ACHN (cell line): ENCODE measurements around the gene SNRNP35.
"Not testable (repeated sequence)": the region's sequence is repeated elsewhere in the genome, so short reads cannot be mapped to it uniquely, and the experiment has no call there.

Experiments
- DNase-seq: peaks from one replicate; pipeline ENCODE4 v3.0.0-alpha.2; 2015
- in situ Hi-C: cut with HindIII; loops from 2 replicates; pipeline ENCODE4 v1.10.0; 2017; ENCODE audit warnings: low sequenced_read_pairs, low pct_ligation_motif_present, low pct_unique_long_range_greater_than_20kb

SNRNP35 gene

DNA sequence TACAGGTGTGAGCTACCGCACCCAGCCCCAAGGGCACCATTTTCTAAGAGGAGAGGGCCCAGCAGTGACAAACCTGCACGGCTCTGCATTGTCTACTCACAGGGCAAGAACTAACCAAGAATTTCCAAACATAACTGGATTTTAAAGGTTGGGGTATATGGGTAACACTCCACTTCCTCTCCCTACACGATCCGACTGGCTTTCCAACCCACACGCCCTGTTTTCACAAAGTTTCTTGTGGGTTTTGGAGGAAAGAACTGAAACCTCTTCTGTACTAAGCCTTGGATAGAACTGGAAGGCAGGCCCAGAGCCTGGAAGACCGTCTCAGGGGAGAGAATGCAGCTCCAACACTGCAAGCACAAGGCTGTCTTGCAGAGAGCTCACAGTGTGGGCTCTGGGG lies 24.9 kb downstream of the SNRNP35 start:
- in situ Hi-C loops: no loop called here
- DNase-seq: no peak

DNA sequence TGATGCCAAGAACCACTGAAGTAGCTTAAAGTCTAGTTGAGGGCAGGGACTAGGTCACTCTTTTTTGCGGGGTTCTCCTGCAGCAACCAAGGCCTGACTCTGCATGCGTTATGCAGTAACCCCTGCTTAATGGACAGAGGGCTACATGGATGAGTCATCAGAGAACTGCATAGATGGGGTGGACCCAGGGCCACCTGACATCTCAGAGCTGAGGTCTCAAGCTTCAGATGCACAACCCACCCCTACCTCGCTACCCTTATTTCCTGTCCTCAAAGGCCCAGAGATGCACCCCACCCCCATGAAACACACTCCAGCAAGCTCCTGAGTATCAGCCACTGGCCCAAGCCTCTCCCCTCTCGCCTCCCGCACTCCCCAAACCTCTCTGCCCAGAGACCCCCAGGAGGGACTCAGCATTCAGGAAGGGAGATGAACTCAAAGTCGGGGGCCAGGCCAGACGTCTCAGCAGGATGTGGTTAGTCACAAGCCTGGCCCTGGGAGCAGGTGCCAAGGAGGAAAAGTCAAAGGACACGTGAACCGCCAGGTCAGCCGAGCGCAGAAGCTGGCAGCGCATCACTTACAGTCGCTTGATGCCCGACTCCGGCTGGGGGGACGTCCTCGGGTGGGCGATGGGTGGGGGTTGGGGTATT lies 25.8 kb downstream of the SNRNP35 start:
- in situ Hi-C loops: no loop called here
- DNase-seq: no peak

DNA sequence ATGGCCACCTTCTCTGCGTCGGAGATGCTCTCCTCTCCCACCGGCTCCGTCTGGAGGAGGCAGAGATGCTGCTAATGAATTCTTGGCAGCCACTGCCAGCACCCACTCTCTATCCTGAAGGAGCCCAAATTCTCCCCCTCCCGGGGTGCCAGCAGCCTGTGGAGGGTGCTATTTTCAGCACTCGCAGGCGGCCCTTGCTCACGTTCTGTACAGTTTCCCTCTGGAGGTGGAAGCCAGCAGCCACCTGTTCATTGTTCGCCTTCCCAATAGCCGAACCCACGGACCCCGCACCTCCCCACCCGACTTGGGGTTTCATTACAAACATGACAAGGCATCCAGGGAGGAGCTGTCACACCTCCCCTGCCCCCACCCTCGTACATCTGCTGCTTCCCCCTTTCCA lies 27.8 kb downstream of the SNRNP35 start:
- in situ Hi-C loops: no loop called here
- DNase-seq: no peak

DNA sequence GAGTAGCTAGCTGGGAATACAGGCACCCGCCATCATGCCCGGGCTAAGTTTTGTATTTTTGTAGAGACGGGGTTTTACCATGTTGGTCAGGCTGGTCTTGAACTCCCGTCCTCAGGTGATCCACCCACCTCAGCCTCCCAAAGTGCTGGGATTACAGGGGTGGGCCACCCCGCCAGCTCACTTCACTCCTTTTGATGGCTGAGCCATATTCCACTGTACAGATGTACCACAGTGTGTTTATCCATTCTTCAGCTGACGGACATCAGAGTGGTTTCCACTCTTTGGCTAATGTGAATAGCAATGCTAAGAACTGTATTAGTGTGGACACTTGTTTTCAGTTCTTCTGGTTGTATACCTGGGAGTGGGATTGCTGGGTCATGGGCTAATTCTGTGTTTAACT lies 29.5 kb downstream of the SNRNP35 start:
- in situ Hi-C loops: no loop called here
- DNase-seq: no peak

DNA sequence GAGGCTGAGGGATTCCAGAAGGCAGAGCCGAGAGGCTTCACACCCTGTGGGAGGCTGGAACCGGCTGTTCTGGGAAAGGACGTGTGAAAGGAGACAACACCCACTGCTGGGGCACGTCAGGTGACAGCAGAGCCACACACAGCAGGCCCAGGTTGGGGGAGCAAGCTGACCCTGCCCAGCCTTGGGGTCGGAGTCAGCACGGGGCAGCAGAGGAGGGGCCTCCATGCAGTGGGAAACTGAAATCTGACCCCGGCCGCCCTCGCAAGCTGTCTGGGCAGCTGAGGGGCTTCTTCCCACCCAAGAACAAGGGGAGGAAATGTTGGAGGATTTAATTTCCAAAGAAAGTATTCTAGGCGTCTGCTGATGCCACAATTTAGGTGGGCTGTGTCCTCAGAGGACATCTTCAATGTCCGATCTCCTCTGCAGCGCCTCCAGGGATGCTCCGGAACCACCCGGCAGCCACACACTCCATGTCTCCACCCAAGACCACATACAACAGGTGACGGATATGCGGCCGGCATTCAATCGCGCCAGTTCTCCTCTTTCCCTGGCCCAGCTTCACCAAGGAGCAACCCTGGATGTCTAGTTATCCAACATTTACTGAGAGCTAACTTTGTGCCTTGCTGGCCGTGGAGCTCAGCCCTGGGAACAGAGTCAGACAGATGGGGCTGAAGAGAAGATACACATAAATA lies 30.7 kb downstream of the SNRNP35 start:
- in situ Hi-C loops: no loop called here
- no peak for DNase-seq

DNA sequence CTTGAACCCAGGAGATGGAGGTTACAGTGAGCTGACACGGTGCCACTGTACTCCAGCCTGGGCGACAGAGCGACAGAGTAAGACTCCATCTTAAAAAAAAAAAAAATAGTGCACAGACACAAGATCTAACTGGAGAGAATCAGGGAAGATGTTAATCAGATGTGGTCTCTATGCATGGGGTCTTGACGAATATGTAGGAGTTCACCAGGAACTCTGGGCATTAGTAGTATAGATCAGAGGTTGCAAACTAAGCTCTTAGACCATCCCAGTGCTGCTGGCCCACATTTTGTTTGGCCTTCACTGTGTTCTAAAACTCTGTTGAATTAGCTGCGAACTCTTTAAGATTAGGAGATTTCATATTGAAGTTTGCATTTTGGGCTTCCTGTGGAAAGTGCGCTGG lies 31.6 kb downstream of the SNRNP35 start:
- in situ Hi-C loops: no loop called here
- DNase-seq: no peak

DNA sequence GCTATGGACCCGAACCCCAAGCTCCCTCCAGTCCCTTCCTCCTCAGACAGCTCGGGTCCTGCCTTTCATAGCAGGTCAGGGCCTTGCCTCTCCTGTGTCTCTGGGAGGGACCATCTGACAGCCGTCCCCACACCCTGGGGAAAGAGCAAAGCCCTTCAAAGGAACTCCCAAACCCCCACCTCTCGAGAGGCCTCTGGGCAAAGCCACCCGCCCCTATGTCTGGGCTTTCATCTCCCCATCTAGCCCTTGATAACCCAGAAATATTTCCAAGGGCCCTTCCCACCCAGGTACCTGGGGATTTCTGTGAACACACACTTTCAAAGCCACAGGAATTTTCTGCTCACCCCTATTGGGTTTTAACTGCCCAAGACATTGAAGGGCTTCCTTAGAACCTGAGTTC lies 32.1 kb downstream of the SNRNP35 start:
- in situ Hi-C loops: no loop called here
- no peak for DNase-seq

DNA sequence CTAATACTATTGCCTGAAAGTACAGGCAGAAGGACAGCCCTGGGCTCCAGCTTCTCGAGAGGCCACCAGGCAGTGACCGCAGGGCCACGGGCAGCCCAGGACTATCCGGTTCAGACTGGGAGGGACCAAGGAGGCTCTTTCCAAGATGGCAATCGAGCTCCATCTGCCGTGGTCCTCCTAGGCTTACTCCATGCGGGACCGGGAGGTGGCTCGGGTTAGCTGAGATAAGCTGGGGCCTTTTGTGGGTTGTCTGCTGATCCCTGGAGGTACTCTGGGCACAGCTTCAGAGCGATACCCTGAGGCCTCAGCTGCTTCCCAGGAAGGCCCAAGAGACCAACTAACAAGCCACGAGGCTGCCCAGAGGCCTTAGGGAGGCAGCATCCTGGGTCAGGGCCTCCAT lies 33.1 kb downstream of the SNRNP35 start:
- no peak for DNase-seq
- in situ Hi-C loops: no loop called here

DNA sequence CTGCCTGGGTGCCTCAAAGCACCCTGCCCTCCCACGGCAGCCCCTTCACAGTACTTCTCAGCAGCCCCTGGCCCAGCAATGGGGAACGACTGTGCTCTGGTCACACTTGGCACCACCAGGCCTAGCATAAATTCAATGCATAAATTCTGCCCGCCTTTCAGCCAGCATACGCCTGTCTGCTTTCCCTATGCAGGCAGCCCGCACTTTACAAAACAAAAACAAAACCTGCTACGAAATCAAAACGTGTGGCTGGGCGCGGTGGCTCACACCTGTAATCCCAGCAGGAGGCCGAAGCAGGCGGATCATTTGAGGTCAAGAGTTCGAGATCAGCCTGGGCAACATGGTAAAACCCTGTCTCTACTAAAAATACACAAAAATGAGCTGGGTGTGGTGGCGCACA lies 33.5 kb downstream of the SNRNP35 start:
- no peak for DNase-seq
- in situ Hi-C loops: no loop called here

DNA sequence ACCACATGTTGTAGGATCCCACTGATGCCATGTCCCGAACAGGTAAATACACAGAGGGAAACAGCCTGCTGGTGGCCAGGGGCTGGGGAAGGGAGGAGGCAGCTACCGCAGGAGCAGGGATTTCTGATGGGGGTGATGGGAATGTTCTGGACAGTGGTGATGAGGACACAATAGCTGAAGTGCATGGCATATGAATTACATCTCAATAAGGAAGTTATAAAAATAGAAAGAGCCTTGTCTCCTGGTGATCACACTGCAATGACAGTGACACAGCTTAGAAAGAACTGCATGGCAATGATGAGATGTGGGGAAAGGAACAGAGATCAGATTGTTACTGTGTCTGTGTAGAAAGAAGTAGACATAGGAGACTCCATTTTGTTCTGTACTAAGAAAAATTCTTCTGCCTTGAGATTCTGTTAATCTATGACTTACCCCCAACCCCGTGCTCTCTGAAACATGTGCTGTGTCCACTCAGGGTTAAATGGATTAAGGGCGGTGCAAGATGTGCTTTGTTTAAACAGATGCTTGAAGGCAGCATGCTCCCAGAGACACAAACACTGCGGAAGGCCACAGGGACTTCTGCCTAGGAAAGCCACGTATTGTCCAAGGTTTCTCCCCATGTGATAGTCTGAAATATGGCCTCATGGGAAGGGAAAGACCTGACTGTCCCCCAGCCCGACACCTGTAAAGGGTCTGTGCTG lies 34.5 kb downstream of the SNRNP35 start:
- in situ Hi-C loops, DNase-seq: not testable (repeated sequence)

DNA sequence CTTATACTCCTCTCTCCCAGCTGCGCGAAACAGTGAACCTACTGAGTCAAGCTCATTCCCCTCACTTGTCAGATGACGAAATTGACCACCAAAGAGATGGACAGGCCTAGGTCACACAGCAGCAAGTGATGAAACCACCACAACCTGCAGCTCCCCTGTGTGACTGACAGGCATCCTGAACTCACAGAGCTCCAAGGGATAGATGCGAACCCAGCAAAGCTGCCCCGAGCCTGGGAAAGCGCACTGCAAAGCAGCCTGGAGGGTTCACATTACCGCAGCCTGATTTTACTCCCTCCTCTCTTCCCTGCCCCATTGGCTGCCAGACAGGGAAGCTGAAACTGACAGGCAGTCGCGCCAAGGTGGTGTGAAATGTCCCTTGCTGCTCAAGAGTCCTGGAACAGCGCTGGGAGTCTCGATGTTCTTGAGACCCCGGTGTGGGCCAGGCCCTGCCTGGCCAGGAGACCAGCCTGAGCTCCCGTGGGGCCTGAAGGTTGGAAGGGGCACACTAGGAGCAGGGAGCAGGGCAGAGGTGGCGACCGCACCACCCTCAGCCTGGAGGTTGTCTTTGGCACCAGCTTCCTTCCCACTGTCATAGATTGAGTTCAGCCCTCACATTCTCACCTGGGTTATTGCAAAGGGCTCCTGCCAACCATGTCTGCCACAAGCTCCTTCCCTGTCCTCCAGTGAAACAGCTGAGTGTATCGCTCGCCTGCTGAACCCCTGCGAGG lies 36.3 kb downstream of the SNRNP35 start:
- no peak for DNase-seq
- in situ Hi-C loops: no loop called here

DNA sequence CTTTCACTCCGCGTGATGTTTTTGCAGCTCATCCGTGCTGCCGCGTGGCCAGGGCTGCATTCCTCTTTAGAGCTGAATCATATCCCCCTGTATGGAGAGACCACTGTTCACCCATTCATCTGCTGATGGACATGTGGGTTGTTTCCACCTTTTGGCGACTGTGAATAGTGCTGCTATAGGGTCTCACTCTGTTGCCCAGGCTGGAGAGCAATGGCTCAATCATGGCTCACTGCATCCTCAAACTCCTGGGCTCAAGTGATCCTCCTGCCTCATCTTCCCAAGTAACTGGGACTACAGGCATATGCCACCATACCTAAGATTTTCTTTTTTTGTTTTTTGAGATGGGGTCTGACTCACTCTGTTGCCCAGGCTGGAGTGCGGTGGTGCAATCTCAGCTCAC lies 39.1 kb downstream of the SNRNP35 start:
- DNase-seq: no peak
- in situ Hi-C loops: no loop called here

DNA sequence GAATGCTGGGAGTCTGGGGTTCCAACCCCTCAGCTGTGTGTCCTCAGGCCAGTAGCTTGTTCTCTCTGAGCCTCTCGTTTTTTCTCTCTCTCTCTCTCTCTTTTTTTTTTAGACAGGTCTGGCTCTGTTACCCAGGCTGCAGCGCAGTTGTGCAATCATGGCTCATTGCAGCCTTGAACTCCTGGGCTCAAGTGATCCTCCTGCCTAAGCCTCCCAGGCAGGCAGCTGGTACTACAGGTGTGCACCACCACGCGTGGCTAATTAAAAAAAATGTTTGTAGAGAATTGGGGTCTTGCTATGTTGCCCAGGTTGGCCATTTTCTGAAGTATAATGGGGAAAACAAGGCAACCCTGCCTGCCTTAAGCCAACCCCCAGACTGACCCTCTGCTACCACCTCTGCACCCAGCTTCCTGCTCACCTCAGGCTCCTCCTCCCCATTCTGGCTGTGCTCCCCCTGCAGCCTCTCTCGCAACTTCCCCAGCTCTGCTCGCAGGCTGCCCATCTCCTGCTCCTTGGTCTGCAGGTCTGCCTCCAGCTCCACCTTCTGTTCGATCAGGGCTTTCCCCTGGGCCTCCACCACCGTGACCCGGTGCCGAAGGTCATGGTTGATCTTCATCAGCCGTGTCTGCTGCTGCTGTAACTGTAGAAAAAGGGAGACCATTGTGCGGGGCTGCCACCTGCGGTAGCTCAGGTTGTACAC lies 40.3 kb downstream of the SNRNP35 start:
- in situ Hi-C loops: no loop called here
- no peak for DNase-seq

DNA sequence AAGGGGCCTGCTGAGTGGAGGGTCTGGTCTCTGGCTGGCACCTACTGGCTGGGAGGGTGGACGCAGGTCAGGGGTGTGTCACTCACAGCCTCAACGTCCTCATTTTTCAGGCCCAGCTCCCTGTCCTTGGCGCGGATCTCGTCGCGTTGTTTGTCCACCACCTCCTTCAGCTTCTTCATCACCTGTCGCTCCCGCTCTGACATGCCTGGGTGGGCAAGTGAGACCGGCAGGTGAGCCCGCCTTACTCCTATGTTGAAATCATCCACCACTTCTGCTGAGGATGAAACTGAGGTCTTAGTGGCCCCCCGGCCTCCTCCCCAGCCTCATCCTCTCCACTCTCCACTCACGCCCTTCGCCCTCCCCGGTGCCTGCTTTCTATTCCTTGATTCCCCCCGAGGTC lies 41.4 kb downstream of the SNRNP35 start:
- no peak for DNase-seq

DNA sequence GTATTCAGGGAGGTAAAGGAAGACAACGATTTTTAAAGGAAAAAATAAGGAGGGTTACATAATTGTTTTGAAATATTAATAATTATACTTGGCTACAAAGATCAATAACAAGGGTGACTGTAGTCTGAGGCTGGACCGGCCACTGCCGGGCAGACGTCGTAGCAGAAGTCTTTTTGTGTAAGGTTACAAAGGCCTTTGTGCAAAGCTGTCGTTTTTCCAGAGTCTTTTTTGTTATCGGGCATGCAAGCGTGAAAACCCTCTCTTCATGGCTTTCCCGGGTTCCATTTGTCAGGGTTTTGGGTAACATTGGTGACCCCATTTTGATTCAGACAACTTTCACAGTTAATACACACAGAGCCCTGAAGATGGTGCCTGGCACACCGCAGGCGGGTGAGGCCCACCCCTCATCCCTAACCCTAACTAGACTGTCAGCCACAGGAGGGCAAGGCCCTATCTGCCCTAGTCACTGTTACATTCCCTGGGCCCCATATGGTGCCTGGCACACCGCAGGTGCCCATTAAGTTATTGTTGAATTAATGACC lies 44.3 kb downstream of the SNRNP35 start:
- DNase-seq: no peak
- in situ Hi-C loops: no loop called here

More for the DNA sequence above, 41.4 kb downstream of the SNRNP35 start:
- in situ Hi-C loops: no loop called here

DNA sequence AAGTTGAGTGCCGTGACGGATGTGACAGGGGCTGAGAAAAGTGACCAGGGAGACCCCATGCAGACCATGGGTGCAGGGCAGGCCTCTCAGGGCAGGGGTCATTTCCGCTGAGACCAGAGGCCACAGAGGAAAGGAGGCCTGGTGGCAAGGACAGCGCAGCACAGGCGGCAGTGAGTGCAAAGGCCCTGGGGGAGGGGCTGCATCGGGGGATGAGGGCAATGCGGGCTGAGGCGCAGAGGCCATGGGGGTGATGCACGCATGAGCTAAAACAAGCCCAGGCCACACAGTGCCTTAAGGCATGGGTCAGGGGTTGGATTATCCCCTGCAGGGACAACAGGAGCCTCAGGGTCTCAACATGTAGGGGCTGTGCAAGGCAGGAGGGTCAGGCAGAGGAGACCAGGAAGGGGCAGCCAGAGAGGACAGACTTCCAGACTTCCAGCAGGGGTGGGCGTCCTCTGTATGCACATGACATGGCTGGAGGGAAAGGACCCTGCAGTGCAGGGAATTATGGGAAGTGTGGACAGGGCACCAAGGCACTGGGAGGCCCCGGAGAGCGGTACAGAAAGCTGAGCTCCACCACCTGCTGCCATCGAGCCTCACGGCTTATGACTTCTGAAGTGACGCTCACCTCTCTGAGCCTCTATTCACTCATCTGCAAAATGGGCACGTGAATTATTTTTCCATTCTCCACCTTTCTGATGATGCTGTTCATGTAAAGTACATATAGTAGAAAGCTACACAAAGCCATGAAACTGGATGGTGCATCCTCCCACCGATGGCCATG lies 48.3 kb downstream of the SNRNP35 start:
- in situ Hi-C loops: no loop called here
- no peak for DNase-seq

DNA sequence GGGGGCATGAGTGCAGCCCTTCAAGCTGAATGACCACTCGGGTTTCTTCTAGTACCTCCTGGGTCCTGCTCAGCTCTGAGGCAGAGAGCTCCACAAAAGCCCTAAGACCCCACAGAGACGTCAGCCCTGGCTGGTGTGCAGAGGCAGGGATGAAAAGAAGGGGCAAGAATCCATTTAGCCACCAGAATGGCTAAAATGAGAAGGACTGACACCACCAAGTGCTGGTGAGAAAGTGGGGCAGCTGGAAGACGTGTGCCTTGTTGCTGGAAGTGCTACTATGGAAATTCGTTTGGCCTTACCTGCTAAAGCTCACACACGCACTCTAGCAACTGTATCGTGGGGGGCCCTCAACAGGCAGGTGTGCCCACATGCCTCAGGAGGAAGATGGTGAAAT lies 48.9 kb downstream of the SNRNP35 start:
- DNase-seq: no peak
- in situ Hi-C loops: no loop called here
